NCI-H2227 (cell line): ENCODE results near the gene BMPR2.
"Not testable (repeated sequence)": the region's sequence is repeated elsewhere in the genome, so short reads cannot be mapped to it uniquely, and the experiment has no call there.

Source experiments
- DNase-seq: peaks from one replicate; lab custom pipeline; 2025; ENCODE audit not compliant: unreplicated experiment; lab: John Stamatoyannopoulos, UW

BMPR2 gene

DNA sequence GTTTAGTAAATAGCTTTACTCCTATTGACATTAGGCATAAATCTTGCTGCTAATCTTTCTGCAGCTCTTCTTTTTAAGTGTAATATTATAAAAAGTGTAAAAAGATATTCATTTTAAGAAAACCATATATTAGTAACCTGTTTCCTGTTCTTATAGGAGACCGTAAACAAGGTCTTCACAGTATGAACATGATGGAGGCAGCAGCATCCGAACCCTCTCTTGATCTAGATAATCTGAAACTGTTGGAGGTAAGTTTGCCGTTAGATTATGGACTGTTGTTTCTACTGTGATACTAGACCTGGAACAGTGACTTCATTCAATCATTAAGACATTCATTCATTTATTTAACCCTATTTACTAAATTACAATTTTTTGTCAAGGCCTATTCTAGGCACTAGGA, 138.6 kb downstream of the BMPR2 start:
- no peak for DNase-seq

- DNase-seq = no peak
These were observed 143.3 kb downstream of the BMPR2 start for GRCh38 chr2:202519453-202519852.

- DNase-seq = no peak
These were observed 145.3 kb downstream of the BMPR2 start for GRCh38 chr2:202521470-202521869.

DNA sequence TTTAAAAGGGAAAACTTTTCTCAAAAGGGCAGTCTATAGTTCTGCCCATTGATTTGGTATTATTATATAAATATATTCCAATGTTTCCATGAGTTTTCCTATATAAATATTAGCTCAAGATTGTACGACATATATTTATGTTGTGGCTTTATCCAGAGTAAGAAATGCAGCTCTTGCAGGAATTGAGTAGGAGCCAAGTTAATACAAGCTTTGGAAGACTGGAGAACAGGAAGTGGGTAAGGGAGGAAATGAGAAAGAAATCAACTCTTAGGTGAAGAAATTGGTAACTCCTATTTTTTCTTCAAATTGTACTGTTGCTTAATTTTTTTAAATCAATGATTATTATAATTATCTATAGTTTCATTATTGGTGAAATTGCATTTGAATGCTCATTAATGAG, 153.3 kb downstream of the BMPR2 start:
- DNase-seq = no peak

DNA sequence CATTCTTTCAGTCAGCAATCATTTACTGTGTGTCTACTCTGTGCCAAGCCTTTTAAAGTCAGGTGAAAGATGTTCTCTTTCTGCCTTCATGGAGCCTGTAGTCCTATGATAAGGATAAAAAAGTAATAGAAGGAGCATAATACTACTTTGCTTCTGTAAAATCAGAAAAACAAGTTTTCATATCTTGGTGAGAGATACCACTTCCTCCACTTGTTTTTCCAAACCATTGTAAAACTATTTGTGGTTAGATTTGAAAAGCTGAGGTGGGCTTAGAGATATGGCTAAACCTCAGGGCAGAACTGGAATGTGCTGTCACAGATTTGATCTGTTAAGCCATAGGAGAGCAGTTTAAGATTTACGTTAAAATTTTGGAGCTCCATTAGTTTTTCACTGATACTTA, 153.9 kb downstream of the BMPR2 start:
- no peak for DNase-seq

DNA sequence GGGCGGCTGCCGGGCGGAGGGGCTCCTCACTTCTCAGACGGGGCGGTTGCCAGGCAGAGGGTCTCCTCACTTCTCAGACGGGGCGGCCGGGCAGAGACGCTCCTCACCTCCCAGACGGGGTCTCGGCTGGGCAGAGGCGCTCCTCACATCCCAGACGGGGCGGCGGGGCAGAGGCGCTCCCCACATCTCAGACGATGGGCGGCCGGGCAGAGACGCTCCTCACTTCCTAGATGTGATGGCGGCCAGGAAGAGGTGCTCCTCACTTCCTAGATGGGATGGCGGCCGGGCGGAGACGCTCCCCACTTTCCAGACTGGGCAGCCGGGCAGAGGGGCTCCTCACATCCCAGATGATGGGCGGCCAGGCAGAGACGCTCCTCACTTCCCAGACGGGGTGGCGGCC, 159.2 kb downstream of the BMPR2 start:
- DNase-seq = not testable (repeated sequence)

DNA sequence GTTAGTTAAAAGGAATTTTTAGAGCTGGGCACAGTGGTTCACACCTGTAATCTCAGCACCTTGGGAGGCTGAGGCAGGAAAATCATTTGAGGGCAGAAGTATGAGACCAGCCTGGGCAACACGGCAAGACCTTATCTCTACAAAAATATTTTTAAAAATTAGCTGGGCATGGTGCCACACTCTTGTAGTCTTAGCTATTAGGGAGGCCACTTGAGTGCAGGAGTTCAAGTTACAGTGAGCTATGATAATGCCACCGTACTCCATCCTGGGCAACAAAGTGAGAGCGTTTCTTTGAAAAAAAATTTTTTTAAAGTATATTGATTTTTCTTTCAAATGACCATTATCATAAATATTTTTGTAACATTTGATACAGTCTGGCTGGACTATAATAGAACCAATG, 165.0 kb downstream of the BMPR2 start:
- no peak for DNase-seq

DNA sequence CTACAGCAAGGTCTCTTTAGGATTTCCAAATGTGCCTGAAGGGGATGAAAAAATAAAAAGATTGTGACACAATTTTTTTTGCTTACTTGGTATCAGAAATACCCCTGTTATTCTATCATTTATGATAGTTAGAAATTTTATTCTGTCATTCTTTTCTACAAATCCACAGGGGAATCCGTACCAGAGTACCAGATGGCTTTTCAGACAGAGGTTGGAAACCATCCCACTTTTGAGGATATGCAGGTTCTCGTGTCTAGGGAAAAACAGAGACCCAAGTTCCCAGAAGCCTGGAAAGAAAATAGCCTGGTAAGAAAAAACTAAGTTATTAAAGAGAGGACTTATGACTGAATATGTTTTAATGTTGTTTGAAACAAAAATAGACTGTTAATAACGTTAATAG, 166.0 kb downstream of the BMPR2 start:
- no peak for DNase-seq

DNA sequence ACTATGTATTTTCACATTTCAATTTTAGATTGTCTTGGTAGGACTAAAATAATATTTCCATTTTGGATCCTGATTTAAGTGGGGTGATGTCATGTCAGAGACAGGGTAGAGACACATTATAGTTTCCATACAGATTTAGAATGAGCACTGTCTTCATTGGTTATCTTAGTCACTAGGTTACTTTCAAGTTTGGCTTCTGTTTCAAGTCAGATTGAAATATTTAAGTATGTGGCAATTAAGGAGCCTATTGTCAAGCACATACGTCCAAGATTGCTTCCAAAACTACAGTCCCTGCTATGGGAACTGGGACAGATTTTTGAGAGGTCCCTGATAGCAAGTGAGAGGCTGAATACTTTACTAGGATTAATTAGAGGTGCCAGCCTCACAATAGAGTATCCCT, 169.4 kb downstream of the BMPR2 start:
- no peak for DNase-seq

- DNase-seq = no peak
These were observed 169.8 kb downstream of the BMPR2 start for GRCh38 chr2:202545931-202546330.

DNA sequence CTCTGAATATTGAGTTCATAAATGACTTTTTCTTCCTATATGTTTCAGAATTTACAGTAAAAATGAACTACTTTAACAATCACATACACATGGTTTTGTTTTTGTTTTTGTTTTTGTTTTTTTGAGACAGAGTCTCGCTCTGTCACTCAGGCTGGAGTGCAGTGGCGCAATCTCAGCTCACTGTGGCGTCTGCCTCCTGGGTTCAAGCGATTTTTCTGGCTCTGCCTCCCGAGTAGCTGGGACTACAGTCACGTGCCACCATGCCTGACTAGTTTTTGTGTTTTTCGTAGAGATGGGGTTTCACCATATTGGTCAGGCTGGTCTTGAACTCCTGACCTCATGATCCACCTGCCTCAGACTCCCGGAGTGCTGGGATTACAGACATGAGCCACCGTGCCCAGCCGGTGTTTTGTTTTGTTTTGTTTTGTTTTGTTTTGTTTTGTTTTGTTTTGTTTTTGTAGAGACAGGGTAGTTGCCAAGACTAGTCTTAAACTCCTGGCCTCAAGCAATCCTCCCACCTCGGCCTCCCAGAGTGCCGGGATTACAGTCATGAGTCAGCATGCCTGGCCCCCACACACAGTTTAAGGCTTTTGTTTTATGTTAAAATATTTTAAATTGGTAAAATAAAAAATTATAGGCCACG, 170.5 kb downstream of the BMPR2 start:
- DNase-seq = not testable (repeated sequence)

DNA sequence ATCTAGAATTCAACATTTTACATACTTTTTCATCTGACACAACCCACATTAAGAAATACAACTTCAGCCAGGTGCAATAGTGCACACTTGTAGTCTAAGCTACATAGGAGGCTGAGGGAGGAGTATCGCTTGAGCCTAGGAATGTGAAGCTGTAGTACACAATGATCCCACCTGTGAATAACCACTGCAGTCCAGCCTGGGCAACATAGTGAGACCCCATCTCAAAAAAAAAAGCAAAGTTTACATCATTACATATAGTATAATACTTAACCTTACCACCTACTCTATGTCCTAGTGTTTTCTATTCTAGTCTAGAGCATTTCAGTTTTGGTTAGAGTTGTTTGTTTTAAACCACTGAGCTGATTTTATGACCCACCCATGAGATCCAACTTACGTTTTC, 172.1 kb downstream of the BMPR2 start:
- no peak for DNase-seq

GRCh38 chr2:202551000-202551399, 174.9 kb downstream of the BMPR2 start:
- DNase-seq = not testable (repeated sequence)

- DNase-seq = no peak
These were observed 179.2 kb downstream of the BMPR2 start for GRCh38 chr2:202555356-202555755.

GRCh38 chr2:202560200-202560599, 184.1 kb downstream of the BMPR2 start:
- DNase-seq = no peak

- DNase-seq = no peak
These were observed 188.1 kb downstream of the BMPR2 start for GRCh38 chr2:202564226-202564625.

DNA sequence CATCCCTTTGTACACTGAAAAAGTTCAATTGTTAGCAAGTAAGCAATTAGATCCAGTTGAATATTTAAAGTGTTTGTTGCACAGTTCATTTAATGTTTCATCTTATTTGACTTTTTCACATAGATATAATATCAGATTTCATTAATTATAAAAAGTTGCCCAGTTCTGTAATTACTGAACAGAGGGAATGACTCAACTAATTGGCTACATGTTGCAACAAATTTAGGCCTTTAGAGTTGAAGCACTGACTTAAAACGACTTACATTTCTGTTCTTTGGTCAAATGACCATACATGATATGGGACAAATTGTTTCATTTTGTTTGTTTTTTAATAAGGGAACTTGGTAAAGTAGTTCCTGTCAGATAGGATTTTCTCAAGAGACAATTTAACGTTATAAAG, 190.2 kb downstream of the BMPR2 start:
- DNase-seq = no peak

DNA sequence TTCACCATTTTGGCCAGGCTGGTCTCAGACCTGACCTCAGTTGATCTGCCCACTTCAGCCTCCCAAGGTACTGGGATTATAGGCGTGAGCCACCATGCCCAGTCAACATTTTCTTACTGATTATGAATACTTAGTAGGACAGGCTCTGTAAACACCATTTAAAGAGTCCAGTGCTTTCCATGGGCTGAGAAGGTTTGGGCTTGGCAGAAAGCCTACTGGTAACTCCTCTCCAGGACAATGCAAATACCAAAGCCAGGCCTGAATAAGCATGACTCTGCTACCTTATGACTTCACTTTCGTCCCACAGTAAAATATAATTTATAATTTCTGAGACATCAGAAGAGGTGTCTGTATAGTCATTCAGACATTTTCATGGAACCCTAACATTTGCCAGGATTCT, 198.4 kb downstream of the BMPR2 start:
- no peak for DNase-seq

DNA sequence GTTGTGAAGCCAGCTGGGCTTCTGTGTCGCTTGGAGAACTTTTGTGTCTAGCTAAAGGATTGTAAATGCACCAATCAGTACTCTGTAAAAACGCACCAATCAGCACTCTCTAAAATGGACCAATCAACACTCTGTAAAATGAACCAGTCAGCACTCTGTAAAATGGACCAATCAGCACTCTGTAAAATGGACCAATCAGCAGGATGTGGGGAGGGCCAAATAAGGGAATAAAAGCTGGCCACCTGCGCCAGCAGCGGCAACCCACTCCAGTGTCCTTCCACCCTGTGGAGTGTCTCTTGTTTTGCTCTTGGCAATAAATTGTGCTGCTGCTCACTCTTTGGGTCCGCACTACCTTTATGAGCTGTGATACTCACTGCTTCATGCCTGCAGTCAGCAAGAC, 199.1 kb downstream of the BMPR2 start:
- DNase-seq = not testable (repeated sequence)

DNA sequence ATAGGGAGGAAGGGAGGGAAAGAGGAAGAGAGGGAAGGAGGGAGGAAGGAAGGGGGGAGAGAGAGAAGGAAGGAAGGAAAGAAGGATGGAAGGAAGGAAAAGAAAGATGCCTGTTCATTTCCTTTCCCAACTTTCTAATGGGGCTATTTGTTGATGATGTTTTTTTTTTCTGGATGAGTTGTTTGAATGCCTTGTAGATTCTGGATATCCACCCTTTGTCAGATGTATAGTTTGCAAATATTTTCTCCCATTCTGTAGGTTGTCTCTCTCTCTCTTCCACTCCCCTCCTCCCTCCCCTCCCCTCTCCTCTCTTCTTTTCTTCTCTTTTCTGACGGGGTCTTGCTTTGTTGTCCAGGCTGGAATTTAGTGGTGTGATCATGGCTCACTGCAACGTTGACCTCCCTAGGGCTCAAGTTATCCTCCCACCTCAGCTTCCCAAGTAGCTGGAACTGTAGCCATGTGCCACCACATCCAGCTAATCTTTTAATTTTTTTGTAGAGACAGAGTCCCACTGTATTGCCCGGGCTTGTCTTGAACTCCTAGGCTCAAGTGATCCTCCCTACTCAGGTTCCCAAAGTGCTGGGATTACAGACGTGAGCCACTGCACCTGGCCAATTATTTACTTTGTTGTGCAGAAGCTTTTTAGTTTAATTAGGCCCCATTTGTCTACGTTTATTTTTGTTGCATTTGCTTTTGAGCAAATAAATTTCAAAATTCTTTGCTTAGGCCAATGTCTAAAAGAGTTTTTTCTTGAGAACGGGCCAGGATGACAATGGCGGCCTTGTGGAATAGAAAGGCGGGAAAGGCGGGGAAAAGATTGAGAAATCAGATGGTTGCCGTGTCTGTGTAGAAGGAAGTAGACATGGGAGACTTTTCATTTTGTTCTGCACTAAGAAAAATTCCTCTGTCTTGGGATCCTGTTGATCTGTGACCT, 201.4 kb downstream of the BMPR2 start:
- DNase-seq = no peak

GRCh38 chr2:202582846-202583245, 206.7 kb downstream of the BMPR2 start:
- DNase-seq = not testable (repeated sequence)

GRCh38 chr2:202583709-202584219, 207.6 kb downstream of the BMPR2 start:
- DNase-seq = no peak
